Nephron (organoid): ENCODE results near the gene ZNF264.
A peak's percentile ranks its signal among the peaks of the same experiment; 100 is the strongest.

Experiments used
- H3K27ac Mint-ChIP-seq, 3 experiments: 2 replicates each; pipeline ENCODE4 v1.8.0; 2020; ENCODE audit warnings: mixed read lengths in 3 of 3, mild to moderate bottlenecking in 2 of 3, moderate library complexity in 1 of 3
- H3K27me3 Mint-ChIP-seq: 2 replicates; pipeline ENCODE4 v1.8.0; 2021; ENCODE audit warnings: low read depth, mild to moderate bottlenecking, moderate library complexity, mixed read lengths
- H3K36me3 Mint-ChIP-seq: 2 replicates; pipeline ENCODE4 v1.8.0; 2020; ENCODE audit warnings: low read depth, mixed read lengths
- H3K4me1 Mint-ChIP-seq: 2 replicates; pipeline ENCODE4 v1.8.0; 2020; ENCODE audit warnings: mixed read lengths
- H3K4me3 Mint-ChIP-seq, 3 experiments: 2 replicates each; pipeline ENCODE4 v1.8.0; 2020; ENCODE audit warnings: mild to moderate bottlenecking in 3 of 3, mixed read lengths in 3 of 3, moderate library complexity in 2 of 3
- H3K9me3 Mint-ChIP-seq: 2 replicates; pipeline ENCODE4 v1.8.0; 2020; ENCODE audit warnings: mixed read lengths
- CTCF ChIP-seq, 3 experiments: fragments of 200-600 bp; sonication (generic); IDR thresholded peaks; one replicate each; pipeline ENCODE4 v1.5.0; 2021; ENCODE audit warnings: antibody characterized with exemption in 3 of 3; ENCODE audit not compliant: unreplicated experiment in 3 of 3

ZNF264 gene

GRCh38 chr19:57191141-57192076, at the start of gene ZNF264:
TSS of gene ZNF264 (plus strand) at chr19:57191500. CDS start at chr19:57191914, 414 bp downstream.
- H3K4me1 Mint-ChIP-seq = peaks cover 21% of the 10 kb centered on the region
- H3K27me3 Mint-ChIP-seq = no peaks in the 10 kb centered on the region
- H3K9me3 Mint-ChIP-seq = peaks cover 39% of the 10 kb centered on the region
- H3K36me3 Mint-ChIP-seq = peaks cover 66% of the 10 kb centered on the region
- TF ChIP-seq CTCF (IDR thresholded peaks at IDR 0.05; ENCODE audit: unreplicated experiment in 3 of 3) = no peak
- peak within 1 kb of the TSS; percentile 97 to 99 (median 98) for H3K27ac Mint-ChIP-seq
- peak within 1 kb of the TSS; percentile 98 to 99 (median 99) for H3K4me3 Mint-ChIP-seq

- Mint-ChIP-seq H3K9me3 (peaks cover 49% of the 10 kb centered on the region), H3K4me1 (no peaks in the 10 kb centered on the region), H3K27ac (no peak overlapping the region), H3K36me3 (peaks cover 3% of the 10 kb centered on the region), H3K4me3 (no peak overlapping the region), H3K27me3 (no peaks in the 10 kb centered on the region)
- TF ChIP-seq CTCF (IDR thresholded peaks at IDR 0.05; ENCODE audit: unreplicated experiment in 3 of 3) = no peak
Measured at GRCh38 chr19:57141699-57142098, 49.6 kb upstream of the ZNF264 start.

- H3K4me1 Mint-ChIP-seq = no peaks in the 10 kb centered on the region
Measured at GRCh38 chr19:57152921-57153320, 38.4 kb upstream of the ZNF264 start.

GRCh38 chr19:57161985-57162539, 29.2 kb upstream of the ZNF264 start:
- Mint-ChIP-seq H3K4me3 (no peak overlapping the region), H3K4me1 (no peaks in the 10 kb centered on the region), H3K9me3 (peaks cover 33% of the 10 kb centered on the region), H3K27ac (no peak overlapping the region), H3K27me3 (no peaks in the 10 kb centered on the region), H3K36me3 (peaks cover 2% of the 10 kb centered on the region)
- TF ChIP-seq CTCF (IDR thresholded peaks at IDR 0.05; ENCODE audit: unreplicated experiment in 3 of 3) = no peak

More at GRCh38 chr19:57152921-57153320, 38.4 kb upstream of the ZNF264 start:
- H3K27ac Mint-ChIP-seq = no peak overlapping the region
- H3K4me3 Mint-ChIP-seq = no peak overlapping the region
- TF ChIP-seq CTCF (IDR thresholded peaks at IDR 0.05; ENCODE audit: unreplicated experiment in 3 of 3) = no peak
- peaks cover 4% of the 10 kb centered on the region for H3K36me3 Mint-ChIP-seq
- H3K9me3 Mint-ChIP-seq = peaks cover 37% of the 10 kb centered on the region
- no peaks in the 10 kb centered on the region for H3K27me3 Mint-ChIP-seq

GRCh38 chr19:57165846-57166245, 25.5 kb upstream of the ZNF264 start:
- no peaks in the 10 kb centered on the region for H3K27me3 Mint-ChIP-seq
- peaks cover 4% of the 10 kb centered on the region for H3K36me3 Mint-ChIP-seq
- H3K4me3 Mint-ChIP-seq = no peak overlapping the region
- no peak for TF ChIP-seq CTCF (IDR thresholded peaks at IDR 0.05; ENCODE audit: unreplicated experiment in 3 of 3)
- no peak overlapping the region for H3K27ac Mint-ChIP-seq
- H3K4me1 Mint-ChIP-seq = no peaks in the 10 kb centered on the region
- H3K9me3 Mint-ChIP-seq = peaks cover 21% of the 10 kb centered on the region
